K562 (cell line): ENCODE results near the gene TNIK. TPM values are rescaled to one million over a fixed set of nuclear protein-coding genes. Genes with fewer than 3 reads are reported as not detected.

Experiments
- ATAC-seq: fragments of 200-7000 bp; cut with Tn5 transposase; 3 replicates; pipeline ENCODE4 v1.9.1; 2020; ENCODE audit warnings: moderate library complexity
- BruUV-seq: library from RNA; stranded (reverse); fragments of 400-500 nt; replicated peaks from 2 replicates; lab custom pipeline; 2021; lab: Mats Ljungman, UMichigan
- CTCF ChIA-PET: fragments of 300-600 bp; formaldehyde crosslinking; extraction: SDS; loops from one replicate; lab custom pipeline; 2021; ENCODE audit warnings: low intra/inter-chr PET ratio; lab: Yijun Ruan, JAX
- POLR2A ChIA-PET: fragments of 300-600, 350-650 bp; sonication (Branson Sonifier 250); formaldehyde crosslinking; extraction: SDS; loops from one replicate; lab custom pipeline; 2021; ENCODE audit warnings: antibody characterized with exemption, inconsistent platforms; lab: Yijun Ruan, JAX
- DNase-seq, 4 experiments: peaks; one replicate each; pipeline versions ENCODE4 v3.0.0 to v3.0.0-alpha.2; 2011 to 2018; ENCODE audit warnings: low spot score in 3 of 4, mixed read lengths in 3 of 4; ENCODE audit errors: extremely low read depth in 1 of 4
- FAIRE-seq: peaks from 2 replicates; lab custom pipeline; 2011; peaks lifted over from hg19 to GRCh38; lab: Jason Lieb, UNC
- H2AFZ ChIP-seq: 2 replicates; pipeline ENCODE4 v1.6.0; 2011; ENCODE audit warnings: low read depth, low read length, control low read depth, inconsistent platforms
- H3K27ac ChIP-seq: fragments of 200-600 bp; 3 replicates; pipeline ENCODE4 v1.8.0; 2011; ENCODE audit warnings: low read depth, mild to moderate bottlenecking, control low read depth, inconsistent platforms, low read length, moderate library complexity, mixed read lengths; ENCODE audit errors: extremely low read depth
- H3K27me3 ChIP-seq, 2 experiments: fragments of 300-600 bp in 1 of 2; 2 replicates in 1 of 2; 3 replicates in 1 of 2; pipeline versions ENCODE4 v1.6.0 to v1.8.0; 2011; ENCODE audit warnings: inconsistent platforms in 2 of 2, low read length in 2 of 2, mild to moderate bottlenecking in 1 of 2, mixed read lengths in 1 of 2, moderate library complexity in 1 of 2; ENCODE audit not compliant: control insufficient read depth in 2 of 2, insufficient read depth in 2 of 2
- H3K36me3 ChIP-seq: fragments of 300-600 bp; 3 replicates; pipeline ENCODE4 v1.8.0; 2011; ENCODE audit warnings: mild to moderate bottlenecking, low read length, inconsistent platforms; ENCODE audit not compliant: control insufficient read depth, insufficient read depth
- H3K4me1 ChIP-seq, 2 experiments: fragments of 200-600 bp in 1 of 2; replicated peaks in 1 of 2; 2 replicates in 1 of 2; 3 replicates in 1 of 2; pipeline versions ENCODE4 v1.5.1 to v1.8.0; 2011; ENCODE audit warnings: inconsistent platforms in 2 of 2, low read length in 2 of 2, mild to moderate bottlenecking in 1 of 2, mixed read lengths in 1 of 2, moderate library complexity in 1 of 2; ENCODE audit not compliant: control insufficient read depth in 2 of 2, insufficient read depth in 2 of 2
- H3K4me2 ChIP-seq: 2 replicates; pipeline ENCODE4 v1.6.1; 2011; ENCODE audit warnings: low read length, control low read depth, inconsistent platforms, mixed read lengths; ENCODE audit not compliant: insufficient read depth
- H3K4me3 ChIP-seq: fragments of 200-600 bp; sonication (generic), shearing (Covaris generic); 2 replicates; pipeline ENCODE4 v1.5.1; 2016; ENCODE audit warnings: control low read depth, inconsistent platforms
- H3K79me2 ChIP-seq: fragments of 200-600 bp; 3 replicates; pipeline ENCODE4 v1.8.0; 2011; ENCODE audit warnings: low read length, inconsistent platforms; ENCODE audit not compliant: control insufficient read depth, insufficient read depth
- H3K9ac ChIP-seq, 2 experiments: 2 replicates each; pipeline versions ENCODE4 v1.6.0 to v1.6.1; 2011; ENCODE audit warnings: low read depth in 2 of 2, low read length in 2 of 2, control low read depth in 1 of 2, inconsistent platforms in 1 of 2, mild to moderate bottlenecking in 1 of 2, mixed read lengths in 1 of 2; ENCODE audit not compliant: insufficient read depth in 1 of 2
- H3K9me1 ChIP-seq: one replicate; pipeline ENCODE4 v1.6.0; 2011; ENCODE audit warnings: inconsistent platforms, mild to moderate bottlenecking, low read length, moderate library complexity; ENCODE audit not compliant: control insufficient read depth, insufficient read depth
- H3K9me3 ChIP-seq: replicated peaks from 2 replicates; pipeline ENCODE4 v1.5.1; 2011; ENCODE audit warnings: low read depth, low read length, inconsistent platforms; ENCODE audit not compliant: control insufficient read depth, insufficient read depth
- H4K20me1 ChIP-seq: replicated peaks from 2 replicates; pipeline ENCODE4 v1.6.1; 2011; ENCODE audit warnings: low read length, inconsistent platforms, mixed read lengths; ENCODE audit not compliant: control insufficient read depth, insufficient read depth
- ATF4 ChIP-seq: fragments of 450-650 bp; formaldehyde crosslinking; IDR thresholded peaks from 2 replicates; pipeline ENCODE4 v1.4.0; 2022; ENCODE audit warnings: mild to moderate bottlenecking, moderate library complexity
- NCOA4 ChIP-seq: fragments of 450-650 bp; IDR thresholded peaks from 2 replicates; pipeline ENCODE4 v1.6.1; 2018; ENCODE audit warnings: mild to moderate bottlenecking; ENCODE audit not compliant: partially characterized antibody
- PRMT5 ChIP-seq: sonication (generic); formaldehyde crosslinking; IDR thresholded peaks from 2 replicates; pipeline ENCODE4 v1.5.0; 2020; ENCODE audit warnings: missing genetic modification reagents
- RCOR1 ChIP-seq, 2 experiments: IDR thresholded peaks; 2 replicates each; pipeline ENCODE4 v1.6.1; 2012; ENCODE audit warnings: low read depth in 2 of 2, low read length in 2 of 2, borderline replicate concordance in 1 of 2, improper control_type of control experiment in 1 of 2
- WGBS: fragments of 100-300 bp; shearing (Covaris generic); methylation state at CpG from one replicate; pipeline ENCODE4 v1.1.6; 2016; ENCODE audit warnings: low coverage, mixed read lengths; ENCODE audit not compliant: insufficient coverage; ENCODE audit errors: missing lambda C conversion rate; 5-methylcytosine and 5-hydroxymethylcytosine counted together
- in situ Hi-C: fragments of 300-500 bp; cut with MboI; formaldehyde crosslinking; loops from 4 replicates; pipeline ENCODE4 v1.15.0; 2018; ENCODE audit warnings: inconsistent platforms, mixed read lengths
- intact Hi-C: fragments of 100-400 bp; cut with micrococcal nuclease; formaldehyde crosslinking; loops from 2 replicates; pipeline ENCODE4 v1.14.2; 2022
- polyA plus RNA-seq, 8 experiments: library from polyadenylated mRNA; depleted of rRNA in 4 of 8; stranded (reverse) in 5 of 8; unstranded in 3 of 8; fragments of >200 nt; fragmentation: Nextera tagmentation in 2 of 8; fragmentation: Illumina TruSeq in 1 of 8; extraction: Ambion mirVana in 2 of 8; extraction: Trizol in 1 of 8; gene quantifications; 2 replicates each; pipeline versions ENCODE4 v1.2.1 to v1.2.3, GENCODE V29; 2011 to 2014; ENCODE audit warnings: inconsistent platforms in 1 of 8, missing spikeins in 1 of 8
- total RNA-seq, 7 experiments: library from RNA; depleted of rRNA in 6 of 7; stranded (reverse); fragments of >200 nt in 6 of 7; fragmentation: Illumina TruSeq in 2 of 7; extraction: Trizol in 2 of 7; gene quantifications; 2 replicates each; pipeline versions ENCODE4 v1.2.1 to v1.2.3, GENCODE V29; 2011 to 2021; ENCODE audit warnings: low replicate concordance in 1 of 7

The TNIK gene
- total and polyA plus RNA-seq, 9 of the 15 experiments (the other 6 are each of a cell fraction or from before 2014, with no cell fraction given) = 6.6 to 39.0 (median 24.7) TPM

- Histone ChIP-seq H3K27me3 (no peaks in the 10 kb centered on the region), H3K4me3 (no peak overlapping the region), H3K27ac (no peak overlapping the region), H3K36me3 (no peaks in the 10 kb centered on the region; the same call in 2 of the 3 replicates), H2AFZ (no peak overlapping the region), H3K9ac (no peak overlapping the region), H3K4me1 (peaks cover 0 to 27% of the 10 kb centered on the region in 2 experiments; a peak in 3 of 5 replicates), H4K20me1 (no peaks in the 10 kb centered on the region), H3K79me2 (no peaks in the 10 kb centered on the region), H3K9me3 (peaks cover 4% of the 10 kb centered on the region; the same call in 1 of the 2 replicates), H3K9me1 (no peaks in the 10 kb centered on the region), H3K4me2 (no peak overlapping the region)
- no TSS peak for BruUV-seq
- in situ Hi-C loops (no loop called here), intact Hi-C loops (no loop called here)
- DNase-seq (no peak), FAIRE-seq (no peak), ATAC-seq (no peak)
- TF ChIP-seq RCOR1 (IDR thresholded peaks at IDR 0.05; ENCODE audit: borderline replicate concordance in 1 of 2, low read depth in 2 of 2, low read length in 2 of 2) (no peak), ATF4 (CRISPR knock-in tag) (no peak), NCOA4 (no peak), PRMT5 (CRISPR knock-in tag) (no peak)
- WGBS = 11% methylated on average over 3 of the region's 3 CpGs
- ChIA-PET CTCF (no interaction called here), POLR2A (interaction anchor here (0.9 kb wide), 2 partner anchors 9 to 10 kb away, joined by 4 to 6 read pairs; no protein-coding TSS in a partner anchor)
These were observed 48.0 kb upstream of the TNIK start for GRCh38 chr3:171508206-171508605.
